Superior temporal gyrus (tissue), 1 donor: ENCODE measurements around the gene ZNF473.

Source experiments
- DNase-seq: peaks from one replicate; pipeline ENCODE4 v3.0.0-alpha.2; 2016; ENCODE audit errors: extremely low spot score

ZNF473 gene

DNA sequence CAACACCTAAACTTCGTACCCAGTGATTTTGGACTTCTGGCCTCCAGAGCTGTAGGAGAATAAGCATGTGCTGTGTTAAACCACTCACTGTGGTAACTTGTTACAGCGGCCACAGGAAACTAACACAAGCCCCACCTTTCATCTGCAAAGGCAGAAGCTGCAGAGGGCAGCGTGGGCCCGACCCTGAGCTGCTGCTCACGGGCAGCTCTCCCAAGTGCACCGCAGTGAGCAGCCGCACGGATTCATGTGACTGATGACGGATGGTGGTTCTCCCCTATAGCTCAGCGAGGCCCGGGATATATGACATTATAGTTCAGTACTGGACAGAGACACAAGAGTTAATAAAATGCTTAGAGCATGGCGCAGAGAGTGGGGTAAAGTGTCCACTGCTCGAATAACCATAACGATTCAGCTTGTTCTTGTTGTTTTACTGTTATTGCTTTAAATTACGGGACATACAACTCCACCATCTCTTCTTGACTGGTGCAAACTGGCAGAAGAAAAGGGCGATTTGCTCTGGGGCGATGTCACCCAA, 22.5 kb upstream of the ZNF473 start:
- no peak for DNase-seq

DNA sequence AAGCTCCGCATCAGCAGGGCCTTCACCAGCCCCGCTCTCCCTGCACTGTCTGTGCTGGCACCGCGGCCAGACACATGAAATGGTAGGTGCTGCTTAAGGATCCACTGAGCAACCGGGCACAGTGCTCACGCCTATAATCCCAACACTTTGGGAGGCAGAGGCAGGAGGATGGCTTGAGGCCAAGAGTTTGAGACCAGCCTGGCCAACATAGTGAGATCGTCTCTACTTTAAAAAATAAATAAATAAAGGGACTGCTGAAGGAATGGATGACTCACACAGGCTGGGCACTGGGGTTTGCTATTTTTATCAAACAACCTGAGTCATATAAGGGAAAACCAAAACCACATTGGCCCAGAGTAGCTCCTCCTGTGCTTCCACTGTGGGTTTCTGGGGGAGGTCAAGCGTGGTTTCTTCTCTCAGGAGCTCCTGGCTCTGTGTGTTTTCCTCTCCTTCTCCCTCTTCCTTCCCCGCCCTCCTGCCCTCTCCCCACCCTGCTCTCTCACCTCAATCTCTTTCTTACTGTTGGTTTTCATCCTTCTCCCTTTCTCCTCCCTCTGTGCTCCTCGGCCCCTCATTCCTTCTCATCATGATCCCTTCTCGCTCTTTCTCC, 21.9 kb upstream of the ZNF473 start:
- peak; percentile 62 for DNase-seq

DNA sequence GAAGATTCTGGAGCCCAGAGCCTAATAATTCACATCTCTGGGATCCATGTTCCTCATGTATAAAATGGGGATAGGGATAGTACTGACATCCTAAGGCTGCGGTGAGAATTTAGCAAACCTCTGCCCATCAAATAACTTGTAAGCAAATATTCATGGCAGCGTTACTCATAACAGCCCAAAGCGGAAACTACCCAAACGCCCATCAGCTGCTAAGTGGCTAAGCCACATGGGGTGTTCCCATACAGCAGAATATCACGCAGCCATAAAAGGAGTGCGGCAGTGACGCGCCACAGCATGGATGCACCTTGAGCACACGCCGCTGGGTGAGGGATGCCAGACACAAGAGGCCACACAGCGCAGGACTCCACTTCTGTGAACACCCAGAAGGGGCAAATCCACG, 20.4 kb upstream of the ZNF473 start:
- no peak for DNase-seq

- no peak for DNase-seq
Measured at GRCh38 chr19:50007170-50007569, 18.6 kb upstream of the ZNF473 start.

DNA sequence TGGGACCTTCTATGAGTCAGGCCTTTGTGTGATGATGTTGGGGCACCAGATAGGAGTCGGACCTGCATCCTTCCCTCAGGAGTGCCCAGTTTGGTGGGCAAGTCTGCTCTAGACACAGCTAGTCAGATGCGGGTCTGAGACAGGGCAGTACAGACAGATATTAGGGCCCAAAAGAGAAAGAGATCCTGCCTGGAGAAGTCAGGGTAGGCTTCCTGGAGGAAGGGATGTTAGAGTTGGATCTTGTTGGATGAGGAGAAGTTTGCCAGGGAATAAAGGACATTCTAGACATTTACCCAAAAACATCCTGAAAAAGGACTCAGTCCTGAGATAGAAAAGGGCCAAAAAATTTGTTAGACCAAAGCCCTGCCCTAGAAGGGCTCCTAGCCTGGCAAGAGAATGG, 17.9 kb upstream of the ZNF473 start:
- no peak for DNase-seq

DNA sequence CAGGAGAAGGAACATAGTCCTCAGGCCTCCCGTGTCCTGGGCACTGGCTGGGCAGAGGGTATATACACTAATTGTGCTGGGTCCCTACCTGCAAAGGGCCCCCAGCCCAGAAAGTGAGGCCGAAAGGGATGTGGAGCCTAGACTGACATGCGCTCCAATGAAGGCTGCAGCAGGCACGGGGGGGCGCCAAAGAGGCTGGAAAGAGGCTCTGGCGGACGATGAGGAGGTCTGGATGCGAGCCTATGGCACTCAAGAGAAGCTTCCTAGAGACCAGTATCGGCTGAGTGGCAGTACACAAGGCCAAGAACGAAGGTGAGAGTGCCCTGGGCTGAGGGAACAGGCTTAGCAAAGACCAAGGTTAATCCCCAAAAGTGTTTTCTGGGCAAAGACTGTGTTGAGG, 17.3 kb upstream of the ZNF473 start:
- no peak for DNase-seq

DNA sequence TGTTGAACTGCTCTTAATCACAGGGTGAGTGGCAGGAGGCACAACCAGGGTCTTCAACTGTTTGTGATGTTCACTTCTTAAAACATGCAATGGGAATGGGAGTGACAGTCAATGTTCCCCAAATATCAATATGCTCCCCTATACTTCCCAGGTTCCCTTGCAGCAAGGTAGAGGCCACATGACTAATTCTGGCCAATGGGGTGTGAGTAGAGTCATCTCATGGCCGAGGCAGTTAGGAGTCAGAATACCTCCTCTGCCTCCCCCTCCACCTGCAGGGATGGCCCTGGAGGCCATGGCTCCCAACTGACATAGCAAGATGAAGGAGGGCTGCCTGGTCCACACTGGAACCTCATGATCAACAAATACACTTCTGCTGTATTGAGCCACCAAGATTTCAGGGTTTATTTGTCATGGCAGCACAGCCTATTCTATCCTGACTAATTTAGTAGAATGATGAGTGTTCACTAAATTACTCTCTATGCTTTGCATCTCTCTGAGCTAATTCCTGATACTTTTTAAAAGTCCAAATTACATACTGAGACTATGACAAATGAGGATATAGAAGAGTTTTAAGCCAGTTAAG, 9.5 kb upstream of the ZNF473 start:
- DNase-seq = no peak

GRCh38 chr19:50020481-50020880, 5.3 kb upstream of the ZNF473 start:
- no peak for DNase-seq

- DNase-seq = no peak
Measured at GRCh38 chr19:50022823-50023222, 3.0 kb upstream of the ZNF473 start.

- no peak for DNase-seq
Measured at GRCh38 chr19:50024719-50025021, 1.1 kb upstream of the ZNF473 start.

- DNase-seq = peak; percentile 100
Measured at GRCh38 chr19:50025022-50025793, 597 bp upstream of the ZNF473 start, which contains the start of gene VRK3. Gene VRK3 (minus strand): TSS chr19:50025372. CDS start chr19:50016162, 9,210 bp downstream.

DNA sequence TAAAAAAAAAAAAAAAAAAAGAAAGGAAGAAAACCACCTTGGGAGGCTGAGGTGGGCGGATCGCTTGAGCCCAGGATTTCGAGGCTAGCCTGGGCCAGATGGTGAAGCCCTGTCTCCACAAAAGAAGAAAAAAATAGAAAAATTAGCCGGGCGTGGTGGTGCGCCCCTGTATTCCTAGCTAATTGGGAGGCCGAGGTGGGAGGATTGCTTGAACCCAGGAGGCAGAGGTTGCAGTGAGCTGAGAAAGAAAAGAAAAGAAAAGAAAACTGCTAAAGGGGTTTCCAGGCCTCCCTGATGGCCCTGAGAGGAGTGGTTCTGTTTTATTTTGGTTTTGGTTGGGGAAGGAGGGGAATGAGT, 723 bp downstream of the ZNF473 start:
- DNase-seq = no peak

DNA sequence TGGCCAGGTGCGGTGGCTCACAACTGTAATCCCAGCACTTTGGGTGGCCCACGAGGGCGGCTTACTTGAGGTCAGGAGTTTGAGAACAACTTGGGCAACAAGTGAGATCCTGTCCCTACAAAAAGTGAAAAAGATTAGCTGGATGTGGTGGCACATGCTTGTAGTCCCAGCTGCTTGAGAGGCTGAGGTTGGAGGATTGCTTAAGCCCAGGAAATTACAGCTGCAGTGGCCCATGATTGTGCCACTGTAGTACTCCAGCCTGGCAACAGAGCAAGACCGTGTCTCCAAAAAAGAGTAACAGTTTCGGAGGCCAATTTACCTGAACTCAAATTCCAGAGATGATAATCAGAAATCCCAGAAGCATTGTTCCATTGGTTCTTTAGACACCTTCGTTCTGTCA, 4.4 kb downstream of the ZNF473 start:
- DNase-seq = no peak

DNA sequence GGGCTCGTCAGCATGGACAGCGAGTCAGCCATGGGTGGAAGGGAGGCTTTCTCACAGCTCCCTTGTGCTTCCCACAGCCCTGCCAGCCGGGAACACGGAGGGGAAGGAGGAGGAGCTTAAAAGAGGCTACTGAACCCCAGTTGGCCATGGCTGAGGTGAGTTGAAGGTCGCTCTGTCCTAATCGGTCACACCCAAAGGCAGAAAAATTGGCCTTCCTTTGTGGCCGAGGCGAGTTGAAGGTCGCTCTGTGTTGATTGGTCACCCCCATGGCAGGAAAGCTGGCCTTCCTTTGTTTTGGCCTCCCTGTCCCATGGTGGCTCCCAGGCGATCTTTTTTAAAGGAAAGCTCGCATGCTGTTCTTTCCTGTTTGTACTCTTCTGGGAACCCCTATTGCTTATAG, 5.1 kb downstream of the ZNF473 start:
- no peak for DNase-seq

DNA sequence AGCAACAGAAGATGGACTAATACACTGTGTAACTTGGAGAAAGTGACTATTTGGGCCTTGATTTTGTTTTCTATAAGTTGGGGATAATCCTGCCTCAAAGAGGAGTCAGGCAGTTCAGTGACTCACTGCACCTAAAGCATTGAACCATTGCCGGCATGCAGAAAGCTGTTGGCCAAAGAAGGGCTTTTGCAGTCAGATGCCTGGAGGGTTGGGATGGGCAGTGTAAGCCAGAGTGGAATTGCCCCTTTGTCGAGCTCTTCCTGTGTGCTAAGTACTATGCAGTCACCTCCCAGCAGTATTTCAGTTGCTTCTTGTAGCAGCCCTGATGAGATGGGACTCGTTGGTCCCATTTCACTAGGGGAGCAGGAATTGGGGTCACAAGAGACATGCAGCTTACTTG, 11.1 kb downstream of the ZNF473 start:
- no peak for DNase-seq

GRCh38 chr19:50039968-50040367, 14.2 kb downstream of the ZNF473 start:
- no peak for DNase-seq

GRCh38 chr19:50040967-50041366, 15.2 kb downstream of the ZNF473 start:
- DNase-seq = no peak

DNA sequence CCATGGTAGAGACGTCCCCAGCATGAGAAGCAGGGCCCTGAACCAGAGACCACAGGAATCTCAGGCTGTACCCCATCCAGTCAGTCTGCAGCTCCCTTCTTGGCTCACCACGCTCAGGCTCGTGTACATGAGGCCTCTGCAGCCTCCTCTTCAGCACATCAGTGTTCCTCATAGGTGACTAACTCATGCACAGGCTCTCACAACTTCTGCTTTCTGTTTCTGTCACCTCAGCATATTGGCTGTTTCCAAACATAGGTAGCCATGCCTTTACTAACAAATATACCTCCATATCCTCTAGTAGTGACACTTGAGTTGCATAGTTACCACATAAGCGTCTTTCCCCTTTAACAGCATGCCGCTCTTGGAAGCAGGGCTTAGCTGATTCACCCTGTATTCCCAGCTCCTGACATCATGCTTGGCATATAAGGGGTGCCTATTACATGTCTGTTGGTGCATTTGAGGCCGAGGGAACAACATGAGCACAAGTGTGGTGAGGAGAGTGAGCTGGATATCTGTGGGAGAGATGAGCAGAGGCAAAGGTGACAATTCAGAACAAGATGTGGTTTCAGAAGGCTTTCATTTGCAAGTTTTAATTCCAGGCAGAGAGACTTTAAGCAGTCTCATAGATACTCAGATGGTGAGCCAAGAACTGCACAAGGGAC, 16.7 kb downstream of the ZNF473 start:
- DNase-seq = no peak

DNA sequence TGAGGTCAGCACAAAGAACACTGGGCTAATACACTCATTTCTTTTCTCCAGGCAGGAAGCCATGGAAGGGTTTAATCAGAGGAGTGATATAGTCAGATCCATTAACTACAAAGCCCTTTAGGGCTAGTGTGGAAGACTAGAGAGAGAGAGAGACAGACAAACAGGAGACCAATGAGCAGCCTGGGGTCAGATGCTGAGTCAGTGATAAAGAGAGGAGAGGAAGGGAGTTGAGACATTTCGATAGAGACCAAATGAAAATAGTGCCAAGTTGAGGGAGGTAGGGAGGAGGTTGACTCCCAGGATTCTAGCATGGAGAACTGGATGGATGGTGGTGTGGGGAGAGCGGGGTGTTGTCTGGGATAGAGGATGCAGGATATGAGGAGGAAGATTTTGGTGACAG, 18.2 kb downstream of the ZNF473 start:
- DNase-seq = no peak

DNA sequence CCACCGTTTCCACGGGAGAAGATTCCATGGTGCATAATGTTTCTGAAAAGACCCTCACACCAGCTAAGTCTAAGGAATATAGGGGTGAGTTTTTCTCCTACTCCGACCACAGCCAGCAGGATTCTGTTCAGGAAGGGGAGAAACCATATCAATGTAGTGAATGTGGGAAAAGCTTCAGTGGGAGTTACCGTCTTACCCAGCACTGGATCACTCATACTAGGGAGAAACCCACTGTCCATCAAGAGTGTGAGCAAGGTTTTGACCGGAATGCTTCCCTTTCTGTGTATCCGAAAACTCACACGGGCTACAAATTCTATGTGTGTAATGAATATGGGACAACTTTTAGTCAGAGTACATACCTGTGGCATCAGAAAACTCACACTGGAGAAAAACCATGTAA, 19.1 kb downstream of the ZNF473 start:
- DNase-seq = no peak

DNA sequence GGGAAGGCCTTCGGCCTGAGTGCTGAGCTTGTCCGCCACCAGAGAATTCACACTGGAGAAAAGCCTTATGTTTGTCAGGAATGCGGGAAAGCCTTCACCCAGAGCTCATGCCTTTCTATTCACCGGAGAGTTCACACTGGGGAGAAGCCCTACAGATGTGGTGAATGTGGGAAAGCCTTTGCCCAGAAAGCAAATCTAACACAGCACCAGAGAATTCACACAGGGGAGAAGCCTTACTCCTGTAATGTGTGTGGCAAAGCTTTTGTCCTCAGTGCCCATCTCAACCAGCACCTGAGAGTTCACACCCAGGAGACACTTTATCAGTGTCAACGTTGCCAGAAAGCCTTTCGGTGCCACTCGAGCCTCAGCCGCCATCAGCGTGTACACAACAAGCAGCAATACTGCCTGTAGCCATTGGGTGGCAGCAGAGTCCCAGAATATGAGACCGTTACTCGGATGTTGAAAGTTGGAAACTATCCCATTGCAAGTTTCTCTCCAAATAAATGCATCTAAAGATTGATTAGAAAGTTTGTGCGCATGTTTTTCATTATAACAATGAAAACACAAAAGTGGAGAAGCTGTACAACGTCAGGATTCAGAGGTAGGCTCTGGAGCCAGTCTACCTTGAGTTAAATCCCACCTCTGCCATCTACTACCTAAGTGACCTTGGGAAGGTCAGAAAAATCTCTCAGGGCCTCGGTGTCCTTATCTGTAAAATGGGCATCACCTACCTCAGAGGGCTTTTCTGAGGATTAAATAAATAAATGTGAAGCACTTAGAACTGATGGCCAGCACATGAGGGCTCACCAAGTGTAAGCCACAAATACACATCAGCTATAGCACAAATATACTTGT, 21.1 kb downstream of the ZNF473 start:
- peak; percentile 95 for DNase-seq

DNA sequence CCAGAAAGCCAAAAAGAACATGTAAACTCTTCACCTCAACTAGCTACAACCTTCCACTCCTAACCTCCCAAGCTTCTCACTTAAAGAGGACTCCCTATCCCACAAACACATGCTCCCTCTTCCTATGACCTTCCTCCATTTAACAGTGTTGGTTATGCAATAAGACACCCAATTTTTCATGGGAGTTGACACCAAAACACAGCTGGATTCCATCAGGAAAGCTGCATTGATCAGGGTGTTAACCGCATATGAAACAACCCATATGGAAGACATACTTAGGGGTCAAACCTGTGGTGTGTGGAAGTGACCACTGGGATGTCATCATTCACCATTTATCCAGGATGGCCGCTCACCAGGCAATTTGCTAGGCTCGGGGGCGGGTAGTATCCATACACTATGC, 21.9 kb downstream of the ZNF473 start:
- DNase-seq = no peak
